ENCODE data around the gene PLEKHA7.

DNA sequence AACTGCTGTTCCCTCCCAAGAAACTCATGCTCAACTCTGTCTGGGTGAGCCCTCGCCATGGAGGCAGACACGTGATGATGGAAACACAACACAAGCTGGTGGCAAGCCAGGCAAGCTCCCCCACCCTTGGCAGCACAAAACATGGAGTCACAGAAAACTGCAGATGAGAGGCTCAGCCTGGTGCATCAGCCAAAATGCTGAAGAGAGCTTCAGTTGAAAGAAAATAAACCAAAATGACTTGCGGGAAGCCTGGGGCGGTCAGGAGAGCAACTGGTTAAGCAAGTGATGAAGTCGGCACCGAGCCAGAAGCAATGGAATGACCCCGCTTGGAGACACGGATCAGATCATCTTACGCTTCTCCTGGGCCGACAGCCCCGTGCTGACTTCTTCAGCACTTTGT is 207.4 kb downstream of the PLEKHA7 start:
- TF ChIP-seq PATZ1 (CRISPR knock-in tag; IDR thresholded peaks at IDR 0.05; ENCODE audit: borderline replicate concordance), result no peak
- TF ChIP-seq ZFP3 (CRISPR knock-in tag; IDR thresholded peaks at IDR 0.05), result no peak
- TF ChIP-seq CSRNP3 (CRISPR knock-in tag; IDR thresholded peaks at IDR 0.05), result no peak
- no peak for TF ChIP-seq TCF4 (CRISPR knock-in tag; IDR thresholded peaks at IDR 0.05; ENCODE audit: borderline replicate concordance)
- TF ChIP-seq ISL1 (CRISPR knock-in tag; IDR thresholded peaks at IDR 0.05), result no peak
- no peak for TF ChIP-seq RARB (CRISPR knock-in tag; IDR thresholded peaks at IDR 0.05)
- no peak for TF ChIP-seq POU6F1 (CRISPR knock-in tag; IDR thresholded peaks at IDR 0.05; ENCODE audit: borderline replicate concordance, low read depth)
- TF ChIP-seq CREB5 (CRISPR knock-in tag; IDR thresholded peaks at IDR 0.05; ENCODE audit: low read depth), result no peak
- TF ChIP-seq ARNTL (CRISPR knock-in tag; IDR thresholded peaks at IDR 0.05; ENCODE audit: borderline replicate concordance, low read depth), result no peak
- no peak for TF ChIP-seq ZFP30 (CRISPR knock-in tag; IDR thresholded peaks at IDR 0.05)
- TF ChIP-seq ZNF565 (CRISPR knock-in tag; conservative IDR thresholded peaks at IDR 0.05; ENCODE audit: low read depth), result no peak

All from SK-N-SH treated with all-trans-retinoic acid at 6 μM for 48 hours (cell line).